Activated CD8-positive, alpha-beta memory T cell treated with anti-CD3 and anti-CD28 coated beads for 4 hours (primary cell): ENCODE data around the gene MICAL2.

Source experiments
- DNase-seq, 2 donors: peaks; one replicate each; pipeline ENCODE4 v3.0.0-alpha.2; 2020; ENCODE audit warnings: low read depth in 2 of 2

The MICAL2 gene

DNA sequence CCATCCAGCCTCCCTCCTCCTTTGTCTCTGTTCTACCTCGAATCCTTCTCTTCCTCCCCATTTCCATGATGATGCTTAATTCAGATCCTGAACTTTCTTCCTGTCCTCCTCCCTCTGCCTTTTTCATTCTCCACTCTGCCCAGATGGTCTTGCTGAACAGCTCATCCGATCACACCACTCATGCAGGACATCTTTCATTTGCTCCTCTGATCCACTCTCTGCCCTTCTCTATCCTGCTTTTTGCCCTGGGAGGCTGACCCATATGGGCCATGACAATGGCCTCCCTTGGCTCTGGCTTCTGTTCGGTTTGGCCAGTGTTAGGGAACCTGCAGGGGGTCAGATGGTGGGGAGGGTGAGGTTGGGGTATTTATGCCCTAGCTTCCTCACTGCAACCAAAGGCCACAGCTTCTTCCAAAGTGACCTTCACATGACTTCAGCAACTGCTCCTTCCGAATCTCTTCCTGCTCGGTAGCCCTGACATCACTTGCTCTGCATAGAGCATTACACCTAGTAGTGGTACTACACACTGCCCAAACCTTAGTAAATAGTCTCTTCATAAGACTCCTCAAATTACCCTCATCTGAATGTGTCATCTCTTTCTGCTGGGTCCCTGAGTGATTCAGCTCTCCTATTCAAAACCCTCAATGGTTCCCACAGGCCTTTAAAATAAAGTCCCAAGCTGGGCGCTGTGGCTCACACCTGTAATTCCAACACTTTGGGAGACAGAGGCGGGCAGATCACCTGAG, 32.7 kb upstream of the MICAL2 start:
- DNase-seq: no peak

DNA sequence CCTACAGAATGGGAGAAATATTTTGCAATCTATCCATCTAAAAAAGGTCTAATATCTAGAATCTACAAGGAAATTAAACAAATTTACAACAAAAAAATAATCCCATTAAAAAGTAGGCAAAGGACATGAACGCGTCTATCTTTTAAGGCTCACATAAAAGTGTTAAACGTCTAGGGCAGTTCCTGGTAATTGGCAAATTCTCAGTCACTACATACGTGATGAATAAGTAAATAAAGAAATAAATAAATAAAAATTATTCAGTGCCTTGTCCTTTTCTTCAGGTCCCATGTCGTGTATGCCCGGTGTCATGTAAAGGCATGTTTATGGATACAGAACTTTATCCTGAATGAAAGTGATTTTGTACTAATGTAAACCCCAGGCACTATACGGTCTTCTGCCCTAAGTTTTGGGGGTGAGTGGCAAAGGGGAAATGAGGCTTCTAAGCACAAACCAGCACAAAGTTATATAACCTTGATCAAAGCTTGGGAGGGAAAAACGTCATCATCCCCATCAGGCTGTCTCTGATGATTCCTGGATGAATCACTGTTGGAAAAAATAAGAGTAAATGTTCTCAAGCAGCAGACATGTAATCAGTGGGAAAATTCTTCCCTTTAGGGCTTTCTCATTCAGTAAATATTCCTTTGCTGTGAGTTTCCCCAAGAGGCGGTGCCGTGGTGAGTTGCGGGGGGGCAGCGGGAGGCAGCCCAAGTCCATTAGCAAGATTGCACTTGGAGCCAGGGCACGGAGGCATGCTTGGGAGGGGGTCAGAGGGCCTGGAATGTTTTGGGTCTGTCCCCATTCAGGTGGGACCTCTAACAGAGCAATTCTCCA, 30.4 kb upstream of the MICAL2 start:
- DNase-seq: no peak

DNA sequence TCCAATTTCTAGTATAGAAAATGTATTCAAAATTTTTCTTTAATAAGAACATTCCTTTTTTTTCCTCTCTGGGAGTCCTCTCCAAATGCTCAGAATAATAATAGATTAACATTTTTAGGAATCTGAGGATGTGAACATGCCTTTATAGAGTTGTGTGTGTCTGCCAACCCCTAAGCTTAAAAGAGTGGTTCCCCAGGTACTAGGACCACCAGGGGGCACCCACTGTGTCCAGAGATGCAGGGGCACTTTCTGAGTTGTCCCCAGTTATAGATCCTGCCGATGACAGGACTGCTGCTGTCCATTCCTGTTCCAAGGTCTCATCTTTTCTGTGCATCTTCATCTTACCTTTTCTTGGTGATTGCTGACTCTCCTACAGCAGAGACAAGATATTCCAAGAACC, 27.0 kb upstream of the MICAL2 start:
- DNase-seq: no peak

DNA sequence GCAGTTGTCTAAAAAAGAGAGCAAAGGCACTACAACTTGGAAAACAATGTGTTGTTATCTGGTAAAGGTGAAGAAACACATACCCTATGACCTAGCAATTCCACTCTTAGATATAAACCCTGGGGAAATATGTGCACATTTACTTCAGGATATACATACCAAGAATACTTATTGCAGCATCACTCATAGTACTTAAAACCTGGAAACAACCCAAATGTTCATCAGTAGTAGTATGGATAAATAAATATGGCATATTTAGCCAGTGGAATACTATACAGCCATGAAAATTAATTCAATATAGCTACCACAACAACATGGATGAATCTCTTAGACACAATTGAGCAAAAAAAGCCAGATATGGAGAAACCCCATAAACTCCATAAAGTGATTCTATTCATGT, 26.1 kb upstream of the MICAL2 start:
- DNase-seq: no peak

DNA sequence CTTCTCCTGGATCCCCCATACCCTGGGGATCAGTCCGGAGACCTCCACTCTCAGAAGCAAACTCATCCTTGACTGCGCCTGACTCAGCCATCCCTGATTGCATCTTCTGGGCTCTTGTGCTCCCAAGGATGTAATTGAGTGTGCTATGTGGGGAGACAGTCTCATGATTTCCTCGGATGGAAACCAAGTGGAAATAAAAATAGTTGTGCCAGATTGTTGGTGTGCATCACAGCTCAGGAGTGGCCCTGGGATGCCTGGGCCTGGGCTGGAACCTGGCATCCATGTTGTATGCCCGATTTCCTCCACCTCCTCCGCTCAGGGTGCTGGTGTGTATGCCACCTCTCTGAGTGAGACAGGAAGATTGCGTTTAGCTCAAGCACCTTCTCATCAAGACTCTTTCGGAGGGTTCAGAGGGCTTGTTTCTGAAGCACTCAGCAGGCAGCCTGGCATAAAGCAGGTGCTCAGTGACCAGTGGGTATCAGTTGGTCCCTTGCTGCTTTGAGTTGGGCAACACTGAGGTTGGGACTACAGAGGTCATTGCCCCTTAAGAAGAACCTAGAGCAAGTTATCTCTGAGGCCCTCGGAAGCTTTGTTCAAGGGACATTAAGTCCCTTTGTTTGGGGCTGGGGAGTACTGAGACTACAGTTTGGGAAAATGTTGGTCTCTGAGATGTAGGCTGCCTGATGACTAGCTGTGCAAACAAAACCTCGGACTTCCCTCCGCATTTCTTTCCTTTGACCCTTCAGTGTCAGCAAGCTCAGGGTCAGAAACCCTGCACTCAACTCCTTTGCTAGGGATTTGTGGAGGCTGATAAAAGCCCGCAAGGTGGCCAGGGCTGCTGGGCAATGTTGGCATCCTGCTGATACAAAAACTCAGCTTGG, 24.8 kb upstream of the MICAL2 start:
- DNase-seq: no peak

DNA sequence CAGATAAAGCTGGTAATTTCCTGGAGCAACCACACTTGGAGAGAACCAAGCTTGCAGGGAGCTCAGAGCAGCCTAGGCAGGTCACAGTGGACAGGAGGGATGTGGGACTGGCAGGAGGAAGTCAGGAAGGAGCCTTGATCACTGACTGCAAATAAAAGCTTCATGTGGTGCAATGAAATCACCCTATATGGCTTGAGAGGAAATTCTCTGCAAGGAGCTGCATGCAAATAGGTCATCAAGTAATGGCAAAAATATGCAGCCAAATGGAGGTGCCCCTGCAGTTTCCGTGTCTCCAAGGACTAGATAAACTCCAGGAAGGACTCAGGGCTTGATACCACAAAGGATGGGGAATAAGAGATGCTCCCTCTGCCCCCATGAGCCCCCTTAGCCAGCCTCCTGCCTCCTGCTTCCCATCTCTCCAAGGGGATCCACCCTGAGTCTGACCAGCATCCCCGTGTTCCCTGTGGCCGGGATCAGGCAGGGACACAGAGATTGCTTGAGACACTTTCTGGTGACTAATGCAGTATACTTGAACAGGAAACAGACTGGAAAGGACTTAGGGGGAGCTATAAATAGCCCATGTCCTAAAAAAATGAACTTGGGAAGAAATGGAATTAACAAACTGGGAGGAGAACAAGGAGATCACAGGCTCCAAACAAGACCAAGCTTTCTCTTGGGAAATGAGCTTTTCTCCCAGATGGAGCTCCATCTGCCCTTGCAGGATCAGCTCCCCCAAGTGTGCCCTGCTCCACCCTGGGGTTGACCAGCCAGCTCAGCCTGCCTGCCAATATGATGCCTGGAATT, 23.9 kb upstream of the MICAL2 start:
- no peak for DNase-seq

DNA sequence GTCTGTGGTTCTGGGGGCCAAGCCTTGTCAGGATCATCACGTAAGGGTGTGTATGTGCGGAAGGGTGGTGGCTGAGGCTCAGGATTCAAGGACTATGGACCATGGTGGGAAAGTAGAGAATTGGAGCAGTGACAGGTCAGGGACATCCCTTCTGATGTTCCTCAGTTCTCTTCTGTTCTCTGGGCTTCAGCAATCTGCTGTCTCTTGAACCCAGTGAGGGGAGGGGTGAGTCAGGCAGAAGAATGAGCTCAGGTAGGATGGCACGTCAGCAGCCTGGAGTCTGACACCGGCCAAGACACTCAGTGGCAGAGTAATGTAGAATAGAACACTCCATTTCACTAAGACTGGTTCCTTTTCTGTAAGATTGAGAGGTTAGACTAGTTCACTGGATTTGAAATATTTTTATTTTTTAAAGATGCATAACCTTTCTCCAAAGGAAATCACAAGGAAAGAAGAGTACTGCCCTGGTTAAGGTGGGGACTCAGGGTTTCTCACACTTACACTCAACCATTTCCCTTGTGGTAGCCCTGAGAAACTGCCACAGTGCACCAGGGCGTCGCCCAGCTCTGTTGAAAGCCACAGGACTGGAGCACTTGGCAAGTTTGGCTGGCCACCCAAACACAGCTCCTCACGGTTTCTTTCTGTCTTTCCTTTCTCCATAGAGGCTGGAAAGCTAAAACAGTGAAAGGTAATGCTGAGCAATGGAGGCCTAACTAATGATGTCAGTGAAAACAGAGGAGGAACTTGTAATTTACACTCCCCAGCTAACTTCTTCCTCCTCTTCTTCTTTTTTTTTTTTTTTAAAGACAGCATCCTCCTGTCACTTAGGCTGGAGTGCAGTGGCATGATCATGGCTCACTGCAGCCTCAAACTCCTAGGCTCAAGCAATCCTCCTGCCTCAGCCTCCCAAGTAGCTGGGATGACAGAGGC, 23.1 kb upstream of the MICAL2 start:
- no peak for DNase-seq

DNA sequence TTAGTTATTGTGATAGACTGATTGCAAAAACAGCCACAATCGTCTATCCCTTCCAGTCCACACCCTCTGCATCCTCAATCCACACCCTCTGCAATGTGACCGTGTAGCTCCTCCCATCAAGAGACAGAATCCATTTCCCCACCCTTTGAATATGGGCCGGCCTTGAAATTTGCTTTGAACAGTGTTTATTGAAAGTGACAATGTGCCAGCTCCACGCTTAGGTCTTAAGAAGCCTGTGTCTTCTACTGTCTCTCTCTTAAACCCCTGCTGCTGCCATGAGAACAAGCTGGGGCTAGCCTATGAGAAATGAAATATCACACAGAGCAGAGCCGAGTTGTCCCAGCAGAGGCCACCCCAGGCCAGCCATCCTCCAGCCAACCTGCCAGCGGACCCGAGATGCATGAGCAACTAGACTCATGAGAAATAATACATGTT, 22.3 kb upstream of the MICAL2 start:
- DNase-seq: no peak

DNA sequence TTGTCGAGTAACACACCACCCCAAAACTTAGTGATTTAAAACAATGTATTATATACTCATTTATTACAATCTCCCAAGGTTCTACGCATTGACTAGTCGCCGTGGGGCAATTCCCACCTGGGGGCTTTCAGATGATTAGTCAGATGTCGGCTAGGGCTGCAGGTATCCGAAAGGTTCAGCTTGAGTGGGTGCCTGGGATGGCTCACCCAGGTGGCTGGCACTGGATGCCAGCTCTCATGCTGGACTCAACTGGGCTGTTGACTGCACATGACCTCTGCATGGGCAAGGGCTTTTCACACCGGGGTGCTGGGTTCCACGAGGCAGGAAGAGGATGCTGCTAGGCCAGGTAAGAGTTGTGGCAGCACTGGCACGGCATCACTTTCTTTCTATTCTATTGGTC, 21.9 kb upstream of the MICAL2 start:
- no peak for DNase-seq

DNA sequence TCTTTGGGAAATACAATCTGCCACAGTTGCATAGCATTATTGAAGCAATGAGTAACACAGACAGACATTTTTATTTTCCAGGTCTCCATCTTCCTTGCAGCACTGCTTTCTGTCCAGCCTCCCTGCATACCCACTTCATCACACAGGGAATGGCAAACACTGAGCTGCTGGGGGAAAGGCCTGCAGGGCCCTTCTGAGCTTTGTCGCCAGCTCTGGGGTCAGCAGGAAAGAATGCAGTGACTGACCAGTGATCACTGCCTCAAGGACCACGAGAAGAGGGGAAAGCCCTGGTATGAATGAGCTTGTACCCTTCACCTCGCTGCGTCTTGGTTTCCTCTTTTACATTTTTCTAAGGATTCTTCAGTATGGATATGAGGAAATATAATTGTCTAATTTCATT, 21.3 kb upstream of the MICAL2 start:
- DNase-seq: no peak

DNA sequence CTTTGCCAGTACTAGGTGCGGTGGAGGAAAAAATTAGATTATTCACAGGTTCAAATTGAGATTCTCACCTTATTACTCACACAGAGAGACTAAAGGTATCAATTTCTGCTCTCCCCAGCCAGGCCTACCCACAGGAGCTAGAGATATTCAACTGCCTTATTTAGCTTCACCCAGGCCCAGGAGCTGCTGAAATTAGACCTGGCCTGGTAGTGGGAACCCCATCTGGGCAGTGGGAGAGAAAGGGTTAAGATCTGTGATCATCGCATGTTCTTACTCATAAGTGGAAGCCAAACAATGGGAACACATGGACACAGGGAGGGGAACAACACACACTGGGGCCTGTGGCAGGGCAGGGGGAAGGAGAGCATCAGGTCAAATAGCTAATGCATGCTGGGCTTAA, 20.9 kb upstream of the MICAL2 start:
- DNase-seq: no peak

DNA sequence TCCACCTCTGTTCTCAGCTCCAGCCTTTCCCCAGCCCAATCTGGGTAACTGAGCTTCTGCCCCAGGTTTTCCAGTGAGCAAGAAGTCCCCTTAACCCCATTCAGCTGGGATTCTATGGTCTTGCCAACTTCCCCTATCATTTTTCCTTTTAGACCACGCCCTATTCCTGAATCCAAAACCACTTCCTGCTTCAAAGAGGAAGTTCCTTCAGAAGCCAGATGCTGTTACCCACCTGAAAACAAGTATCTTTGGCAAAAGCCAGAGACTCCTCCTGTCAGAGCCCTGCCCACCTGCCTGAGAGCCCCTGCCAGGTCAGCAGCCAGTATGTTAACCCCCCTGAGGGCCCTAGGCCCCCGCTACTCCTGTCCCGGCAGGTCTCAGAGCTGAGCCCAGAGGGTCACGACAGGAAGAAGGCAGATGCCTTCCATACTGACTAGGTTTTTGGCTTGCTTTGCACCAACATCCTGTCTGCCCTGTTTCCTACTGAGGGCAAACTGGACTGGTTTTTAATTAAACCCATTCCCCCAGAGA, 20.3 kb upstream of the MICAL2 start:
- no peak for DNase-seq

DNA sequence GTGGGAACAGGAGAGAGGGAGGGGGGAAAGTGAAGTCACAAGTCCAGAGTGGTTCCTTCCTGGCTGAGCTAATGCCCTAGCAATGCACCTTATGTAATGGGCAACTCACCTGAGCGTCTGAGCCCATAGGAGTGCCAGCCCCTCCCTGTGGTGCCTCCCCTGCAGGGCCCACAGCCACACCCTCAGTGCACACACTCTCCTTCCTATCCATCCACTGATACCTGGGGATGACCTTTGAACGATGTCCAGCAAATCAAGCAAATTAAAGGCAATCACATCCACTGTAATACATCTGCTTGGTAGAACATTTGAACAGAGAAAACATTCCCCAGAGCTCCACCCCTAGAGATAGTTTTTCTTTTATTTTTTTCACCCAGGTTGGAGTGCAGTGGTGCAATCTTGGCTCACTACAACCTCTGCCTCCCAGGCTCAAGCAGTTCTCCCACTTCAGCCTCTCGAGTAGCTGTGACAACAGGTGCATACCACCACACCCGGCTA, 19.6 kb upstream of the MICAL2 start:
- no peak for DNase-seq

DNA sequence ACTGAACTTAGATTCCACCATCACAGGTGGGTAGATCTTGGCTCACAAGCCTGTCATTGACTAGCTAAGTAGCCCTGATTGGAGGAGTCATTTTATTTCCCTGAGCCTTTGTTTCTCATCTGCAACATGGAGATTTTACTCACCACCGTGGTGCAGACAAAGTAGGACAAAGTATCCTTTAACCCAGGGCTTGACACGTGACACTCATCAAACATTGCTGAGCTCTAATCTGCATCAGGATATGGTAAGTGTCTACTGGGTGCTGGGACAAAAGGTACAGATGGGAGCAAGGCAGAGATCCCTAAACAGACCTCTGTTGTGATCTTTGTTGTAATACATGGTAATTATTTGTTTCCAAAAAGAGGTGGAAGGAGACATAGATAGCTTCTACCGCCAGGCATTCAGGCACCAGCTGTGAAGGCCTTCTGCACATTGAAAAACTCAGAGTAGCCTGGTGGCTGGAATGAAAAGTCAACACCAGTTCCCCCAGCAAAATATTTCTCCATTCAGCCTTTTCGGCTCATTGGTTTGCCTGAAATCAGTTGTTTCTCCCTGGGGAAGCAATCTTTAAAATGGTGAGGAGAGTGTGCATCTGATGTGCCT, 18.3 kb upstream of the MICAL2 start:
- no peak for DNase-seq

DNA sequence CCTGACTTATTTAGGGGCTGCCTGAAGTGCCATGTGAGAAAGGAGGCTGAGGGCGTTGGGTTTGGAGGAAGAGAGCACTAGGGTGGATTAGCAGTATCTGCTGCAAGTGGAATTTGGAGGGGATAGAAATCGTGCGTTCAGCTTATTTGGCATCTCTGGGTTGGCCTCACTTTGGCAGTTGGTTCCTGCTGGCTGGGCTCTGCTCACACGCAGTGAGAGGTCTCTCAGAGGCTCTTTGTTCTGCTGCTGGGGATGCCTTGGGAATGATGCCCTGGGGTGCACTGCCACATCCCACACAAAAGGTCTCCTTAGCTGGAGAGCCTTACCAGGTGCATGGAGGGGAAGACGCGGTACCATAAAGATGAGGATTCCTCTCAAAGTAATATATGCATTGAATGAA, 17.7 kb upstream of the MICAL2 start:
- DNase-seq: no peak

DNA sequence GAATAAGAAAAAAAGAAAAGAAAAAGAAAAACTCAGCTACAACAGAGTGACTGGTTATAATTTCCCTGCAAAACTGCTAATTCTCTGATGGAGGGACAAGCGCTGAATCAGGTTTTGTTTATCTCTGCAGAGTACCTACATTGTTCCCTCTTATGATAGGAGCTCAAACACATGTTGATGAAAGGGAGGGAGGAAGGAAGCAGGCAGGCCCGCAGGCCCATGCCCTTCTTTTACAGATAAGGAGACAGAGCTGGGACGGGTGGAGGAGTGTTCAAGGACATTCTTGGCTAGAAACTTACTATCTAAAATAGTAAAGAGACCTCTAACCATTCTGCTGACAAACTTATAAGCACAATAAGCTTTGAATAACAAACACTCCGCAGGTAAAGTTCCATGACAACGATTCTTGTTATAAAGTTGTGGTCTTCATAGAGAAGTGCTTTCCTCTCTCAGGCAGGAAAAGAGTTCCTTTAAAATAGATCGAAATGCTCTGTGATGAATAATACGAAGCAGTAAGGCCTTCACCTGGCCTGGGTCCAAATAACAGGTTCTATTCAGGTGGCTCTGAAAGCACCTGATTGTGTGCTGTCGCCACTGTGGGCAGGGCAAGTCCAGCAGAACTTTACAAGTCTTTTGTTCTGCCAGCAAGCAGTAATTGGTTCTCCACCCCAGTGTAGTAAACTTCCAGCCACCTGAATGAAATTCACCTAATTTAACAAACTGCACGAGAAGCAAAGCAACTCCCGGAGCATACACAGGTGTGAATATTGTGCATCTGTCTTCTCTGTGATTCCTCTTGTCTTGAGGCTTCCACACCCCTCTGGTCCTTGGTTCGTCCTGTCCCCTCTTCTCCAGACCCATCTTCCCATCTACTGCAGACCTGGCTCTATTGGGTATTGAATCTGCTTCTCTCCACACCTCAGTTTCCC, 15.3 kb upstream of the MICAL2 start:
- no peak for DNase-seq

DNA sequence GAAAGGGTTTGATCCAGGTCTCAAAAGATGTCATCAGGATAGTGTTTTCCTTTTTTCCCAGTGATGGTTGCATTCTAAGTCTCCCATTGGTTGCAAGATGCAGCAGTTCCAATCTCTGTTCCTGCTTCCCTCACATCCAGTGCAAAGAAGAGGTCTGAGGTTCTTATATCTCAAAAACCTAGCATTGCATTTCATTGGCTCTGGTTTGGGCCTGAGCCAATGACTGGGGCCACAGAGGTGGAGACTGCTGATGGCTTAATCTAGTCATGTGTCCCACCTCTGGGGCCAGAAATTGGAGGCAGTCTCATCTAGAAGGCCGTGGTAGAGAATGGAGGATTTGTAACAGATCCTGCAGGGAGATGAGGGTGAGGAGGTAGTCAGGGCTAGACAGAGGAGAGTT, 13.2 kb upstream of the MICAL2 start:
- no peak for DNase-seq

DNA sequence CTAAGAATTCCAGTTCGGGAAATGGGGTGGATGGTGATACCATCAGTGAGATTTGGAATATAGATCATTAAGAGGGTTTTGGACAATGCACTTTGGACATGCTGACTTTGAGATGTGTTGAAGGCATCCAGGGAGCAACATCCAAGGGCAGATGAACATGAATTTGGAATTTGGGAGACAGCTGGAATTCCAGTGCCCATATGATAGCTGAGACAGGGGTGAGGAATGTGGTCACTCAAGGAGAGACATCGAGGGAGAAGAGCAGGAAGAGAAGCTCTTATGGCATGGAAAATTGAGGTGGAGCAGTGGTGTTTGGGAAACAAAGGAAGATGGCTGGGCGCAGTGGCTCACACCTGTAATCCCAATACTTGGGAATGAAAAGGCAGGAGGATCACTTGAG, 11.8 kb upstream of the MICAL2 start:
- no peak for DNase-seq
